Measurements from ENCODE around the gene IL15RA.

DNA sequence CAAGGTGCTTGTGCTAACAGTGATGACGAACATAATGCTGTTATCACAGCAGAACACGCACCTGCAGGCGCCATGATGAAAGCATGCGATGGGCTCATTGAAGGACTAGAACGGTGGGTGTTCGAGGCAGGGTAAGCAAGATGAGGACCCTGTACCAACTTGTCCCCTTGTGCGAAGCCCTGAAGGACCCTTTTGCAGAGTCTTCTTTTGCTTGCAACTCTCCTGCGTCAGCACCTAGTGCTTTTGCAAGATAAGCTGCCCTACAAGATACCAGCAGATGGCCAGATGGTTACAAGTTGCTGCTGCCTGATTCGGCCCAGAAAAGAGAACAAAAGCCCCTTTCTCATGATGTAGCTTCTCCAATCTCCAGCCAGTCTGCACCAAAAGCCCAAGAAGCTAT, 4.2 kb upstream of the IL15RA start:
- TF ChIP-seq, protein P1, sequence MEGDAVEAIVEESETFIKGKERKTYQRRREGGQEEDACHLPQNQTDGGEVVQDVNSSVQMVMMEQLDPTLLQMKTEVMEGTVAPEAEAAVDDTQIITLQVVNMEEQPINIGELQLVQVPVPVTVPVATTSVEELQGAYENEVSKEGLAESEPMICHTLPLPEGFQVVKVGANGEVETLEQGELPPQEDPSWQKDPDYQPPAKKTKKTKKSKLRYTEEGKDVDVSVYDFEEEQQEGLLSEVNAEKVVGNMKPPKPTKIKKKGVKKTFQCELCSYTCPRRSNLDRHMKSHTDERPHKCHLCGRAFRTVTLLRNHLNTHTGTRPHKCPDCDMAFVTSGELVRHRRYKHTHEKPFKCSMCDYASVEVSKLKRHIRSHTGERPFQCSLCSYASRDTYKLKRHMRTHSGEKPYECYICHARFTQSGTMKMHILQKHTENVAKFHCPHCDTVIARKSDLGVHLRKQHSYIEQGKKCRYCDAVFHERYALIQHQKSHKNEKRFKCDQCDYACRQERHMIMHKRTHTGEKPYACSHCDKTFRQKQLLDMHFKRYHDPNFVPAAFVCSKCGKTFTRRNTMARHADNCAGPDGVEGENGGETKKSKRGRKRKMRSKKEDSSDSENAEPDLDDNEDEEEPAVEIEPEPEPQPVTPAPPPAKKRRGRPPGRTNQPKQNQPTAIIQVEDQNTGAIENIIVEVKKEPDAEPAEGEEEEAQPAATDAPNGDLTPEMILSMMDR (conservative IDR thresholded peaks at IDR 0.05), result no peak
- no peak for TF ChIP-seq ZFX (IDR thresholded peaks at IDR 0.05)
